Endothelial cell of umbilical vein (primary cell): ENCODE measurements around the gene DAO. TPM values are rescaled to one million over a fixed set of nuclear protein-coding genes. Genes with fewer than 3 reads are reported as not detected.

Experiments
- BruUV-seq: library from RNA; stranded (reverse); fragments of 400-500 nt; replicated peaks from 2 replicates; lab custom pipeline; 2021; lab: Mats Ljungman, UMichigan
- CTCF ChIA-PET: fragments of 300-600, 350-600 bp; sonication (Branson Sonifier 250); formaldehyde crosslinking; loops from one replicate; lab custom pipeline; 2021; ENCODE audit warnings: antibody characterized with exemption, inconsistent platforms; lab: Charles Lee
- POLR2A ChIA-PET: fragments of 300-600, 350-600 bp; sonication (Branson Sonifier 250); formaldehyde crosslinking; loops from one replicate; lab custom pipeline; 2021; ENCODE audit warnings: antibody characterized with exemption, inconsistent platforms; lab: Charles Lee
- DNase-seq: peaks from one replicate; pipeline ENCODE4 v3.0.0-alpha.2; 2011; ENCODE audit warnings: low read depth, low spot score
- FAIRE-seq: peaks from 2 replicates; lab custom pipeline; 2011; peaks lifted over from hg19 to GRCh38; lab: Jason Lieb, UNC
- H2AFZ ChIP-seq: 2 replicates; pipeline ENCODE4 v1.6.0; 2012; ENCODE audit warnings: low read depth, low read length, control low read depth, inconsistent platforms
- H3K27ac ChIP-seq: 2 replicates; pipeline ENCODE4 v1.5.1; 2011; ENCODE audit warnings: low read depth, mild to moderate bottlenecking, control low read depth, low read length, moderate library complexity; ENCODE audit not compliant: insufficient read depth
- H3K27me3 ChIP-seq, 2 experiments: 2 replicates each; pipeline versions ENCODE4 v1.6.0 to v1.6.1; 2011; ENCODE audit warnings: low read length in 2 of 2, mixed read lengths in 1 of 2; ENCODE audit not compliant: control insufficient read depth in 2 of 2, insufficient read depth in 2 of 2
- H3K36me3 ChIP-seq, 2 experiments: 2 replicates in 1 of 2; 3 replicates in 1 of 2; pipeline ENCODE4 v1.5.1; 2011; ENCODE audit warnings: low read length in 2 of 2, mild to moderate bottlenecking in 1 of 2, moderate library complexity in 1 of 2; ENCODE audit not compliant: control insufficient read depth in 2 of 2, insufficient read depth in 2 of 2; ENCODE audit errors: extremely low read depth in 1 of 2
- H3K4me1 ChIP-seq: 3 replicates; pipeline ENCODE4 v1.5.1; 2011; ENCODE audit warnings: mild to moderate bottlenecking, low read length; ENCODE audit not compliant: control insufficient read depth, insufficient read depth; ENCODE audit errors: extremely low read depth
- H3K4me2 ChIP-seq: 2 replicates; pipeline ENCODE4 v1.6.1; 2011; ENCODE audit warnings: low read length, control low read depth, mixed read lengths; ENCODE audit not compliant: insufficient read depth
- H3K4me3 ChIP-seq, 3 experiments: fragments of 200-600 bp in 1 of 3; sonication (generic), shearing (Covaris generic) in 1 of 3; replicated peaks in 1 of 3; 2 replicates each; pipeline ENCODE4 v1.5.1; 2011 to 2016; ENCODE audit warnings: control low read depth in 3 of 3, low read length in 3 of 3, mild to moderate bottlenecking in 2 of 3, inconsistent platforms in 1 of 3, low read depth in 1 of 3, moderate library complexity in 1 of 3; ENCODE audit not compliant: insufficient read depth in 1 of 3
- H3K79me2 ChIP-seq: 2 replicates; pipeline ENCODE4 v1.6.0; 2012; ENCODE audit warnings: low read length, inconsistent platforms; ENCODE audit not compliant: control insufficient read depth, insufficient read depth
- H3K9ac ChIP-seq: replicated peaks from 2 replicates; pipeline ENCODE3; 2011; ENCODE audit warnings: low read length, control low read depth; ENCODE audit not compliant: insufficient read depth; ENCODE audit errors: extremely low read depth
- H3K9me1 ChIP-seq: replicated peaks from 3 replicates; pipeline ENCODE4 v1.6.0; 2011; ENCODE audit warnings: mild to moderate bottlenecking, low read length; ENCODE audit not compliant: control insufficient read depth, insufficient read depth; ENCODE audit errors: extremely low read depth
- H3K9me3 ChIP-seq: replicated peaks from 2 replicates; pipeline ENCODE4 v1.5.1; 2012; ENCODE audit warnings: low read length, inconsistent platforms; ENCODE audit not compliant: control insufficient read depth, insufficient read depth
- H4K20me1 ChIP-seq: replicated peaks from 2 replicates; pipeline ENCODE3; 2011; ENCODE audit warnings: mild to moderate bottlenecking, low read length; ENCODE audit not compliant: control insufficient read depth, insufficient read depth; ENCODE audit errors: extremely low read depth
- CTCF ChIP-seq, 2 donors: IDR thresholded peaks; 1 replicate in 1 of 2; 2 replicates in 1 of 2; pipeline ENCODE4 v1.5.1; 2011; ENCODE audit warnings: low read length in 2 of 2, mild to moderate bottlenecking in 2 of 2, moderate library complexity in 2 of 2, control low read depth in 1 of 2, inconsistent platforms in 1 of 2, low read depth in 1 of 2; ENCODE audit not compliant: insufficient read depth in 1 of 2; ENCODE audit errors: extremely low read depth in 1 of 2
- EZH2 ChIP-seq: IDR thresholded peaks from 2 replicates; pipeline ENCODE4 v1.6.1; 2012; ENCODE audit warnings: borderline replicate concordance, low read depth, mild to moderate bottlenecking, moderate library complexity, low read length, inconsistent platforms; ENCODE audit not compliant: severe bottlenecking
- FOS ChIP-seq: IDR thresholded peaks from 2 replicates; pipeline ENCODE4 v1.6.1; 2011; ENCODE audit warnings: mild to moderate bottlenecking, low read length, moderate library complexity, borderline replicate concordance; ENCODE audit not compliant: insufficient read depth
- GATA2 ChIP-seq: IDR thresholded peaks from 2 replicates; pipeline ENCODE4 v1.7.0; 2011; ENCODE audit warnings: low read depth, mild to moderate bottlenecking, moderate library complexity, mixed read lengths, low read length; ENCODE audit not compliant: insufficient read length, insufficient read depth
- JUN ChIP-seq: IDR thresholded peaks from 2 replicates; pipeline ENCODE4 v1.6.1; 2011; ENCODE audit warnings: borderline replicate concordance, low read depth; ENCODE audit not compliant: insufficient read length, insufficient read depth
- MAX ChIP-seq: IDR thresholded peaks from 2 replicates; pipeline ENCODE4 v1.6.1; 2011; ENCODE audit not compliant: insufficient read depth, insufficient read length
- MYC ChIP-seq: IDR thresholded peaks from one replicate; pipeline ENCODE4 v1.6.1; 2011; ENCODE audit warnings: mild to moderate bottlenecking, low read depth, low read length
- POLR2A ChIP-seq: IDR thresholded peaks from 2 replicates; pipeline ENCODE4 v1.6.1; 2012; ENCODE audit warnings: low read depth, mild to moderate bottlenecking, control low read depth, low read length
- POLR2AphosphoS5 ChIP-seq: IDR thresholded peaks from 2 replicates; pipeline ENCODE4 v1.6.1; 2012; ENCODE audit warnings: low read depth, mild to moderate bottlenecking, control low read depth, low read length, moderate library complexity; ENCODE audit not compliant: insufficient read depth
- dilution Hi-C: fragments of 300-500 bp; cut with MboI; formaldehyde crosslinking; loops from one replicate; pipeline ENCODE4 v1.15.0; 2019; ENCODE audit warnings: low sequenced_read_pairs; ENCODE audit not compliant: extremely low pct_ligation_motif_present
- intact Hi-C: fragments of 100-400 bp; cut with micrococcal nuclease; formaldehyde crosslinking; loops from one replicate; pipeline ENCODE4 v1.10.0; 2022
- polyA plus RNA-seq, 4 experiments: library from polyadenylated mRNA; depleted of rRNA in 3 of 4; stranded (reverse) in 3 of 4; unstranded in 1 of 4; fragments of >200 nt; gene quantifications; 2 replicates each; pipeline versions ENCODE4 v1.2.1 to v1.2.3, GENCODE V29; 2011 to 2012; ENCODE audit warnings: missing spikeins in 1 of 4
- total RNA-seq: library from RNA; stranded (reverse); gene quantifications from 2 replicates; pipeline ENCODE4 v1.2.3, GENCODE V29; 2021

The DAO gene
- total and polyA plus RNA-seq, 2 donors (not counting 3 experiments of a cell fraction or from before 2014, with no cell fraction given), result not detected

- H3K4me2 ChIP-seq, result no peak overlapping the region
- no peaks in the 10 kb centered on the region for H3K9me3 ChIP-seq
- H2AFZ ChIP-seq, result no peak overlapping the region
- dilution Hi-C loops (no loop called here), intact Hi-C loops (no loop called here)
- H3K4me1 ChIP-seq, result no peaks in the 10 kb centered on the region
- ChIA-PET CTCF (interaction anchor here (1.2 to 1.7 kb wide), 4 partner anchors 59 to 284 kb away, joined by 3 to 4 read pairs (median 4); partner anchors contain the start of gene SSH1), POLR2A (no interaction called here)
- no peaks in the 10 kb centered on the region for H3K79me2 ChIP-seq
- TF ChIP-seq MYC (no peak), GATA2 (no peak), MAX (no peak), CTCF (IDR thresholded peaks at IDR 0.05; ENCODE audit: extremely low read depth in 1 of 2, insufficient read depth in 1 of 2, low read depth in 1 of 2, low read length in 2 of 2) (no peak), FOS (no peak), POLR2A (no peak), JUN (no peak), POLR2AphosphoS5 (no peak), EZH2 (no peak)
- no peaks in the 10 kb centered on the region for H3K9me1 ChIP-seq
- no peak overlapping the region for H3K9ac ChIP-seq
- FAIRE-seq, result peak; percentile 8
- BruUV-seq, result no TSS peak
- no peaks in the 10 kb centered on the region for H3K36me3 ChIP-seq
- no peak for DNase-seq
- H3K27me3 ChIP-seq, result no peaks in the 10 kb centered on the region
- no peak overlapping the region for H3K4me3 ChIP-seq
- no peak overlapping the region for H3K27ac ChIP-seq
- no peaks in the 10 kb centered on the region for H4K20me1 ChIP-seq
Observed at GRCh38 chr12:108948367-108948766, 68.5 kb downstream of the DAO start.
